GM12891 (cell line): ENCODE results near the gene EPB41L2.

Source experiments
- DNase-seq: peaks from one replicate; pipeline ENCODE4 v3.0.0; 2011; ENCODE audit warnings: low spot score; ENCODE audit not compliant: insufficient read length
- FAIRE-seq: peaks from 2 replicates; lab custom pipeline; 2011; peaks lifted over from hg19 to GRCh38; lab: Jason Lieb, UNC
- PAX5 ChIP-seq: IDR thresholded peaks from 2 replicates; pipeline ENCODE4 v1.6.1; 2011; ENCODE audit warnings: low read length, moderate library complexity, mild to moderate bottlenecking; ENCODE audit not compliant: insufficient read depth, severe bottlenecking
- POLR2A ChIP-seq: IDR thresholded peaks from 2 replicates; pipeline ENCODE4 v1.6.1; 2011; ENCODE audit warnings: low read depth, low read length, control low read depth
- POLR2AphosphoS5 ChIP-seq: IDR thresholded peaks from 2 replicates; pipeline ENCODE4 v1.6.1; 2011; ENCODE audit warnings: low read depth, low read length, control low read depth
- POU2F2 ChIP-seq: IDR thresholded peaks from 2 replicates; pipeline ENCODE4 v1.6.1; 2011; ENCODE audit warnings: low read depth, mild to moderate bottlenecking, control low read depth, low read length, moderate library complexity
- SPI1 ChIP-seq: IDR thresholded peaks from 2 replicates; pipeline ENCODE4 v1.6.1; 2011; ENCODE audit warnings: low read depth, low read length, control low read depth
- TAF1 ChIP-seq: IDR thresholded peaks from 2 replicates; pipeline ENCODE4 v1.6.1; 2011; ENCODE audit warnings: low read depth, low read length, control low read depth

Gene EPB41L2

DNA sequence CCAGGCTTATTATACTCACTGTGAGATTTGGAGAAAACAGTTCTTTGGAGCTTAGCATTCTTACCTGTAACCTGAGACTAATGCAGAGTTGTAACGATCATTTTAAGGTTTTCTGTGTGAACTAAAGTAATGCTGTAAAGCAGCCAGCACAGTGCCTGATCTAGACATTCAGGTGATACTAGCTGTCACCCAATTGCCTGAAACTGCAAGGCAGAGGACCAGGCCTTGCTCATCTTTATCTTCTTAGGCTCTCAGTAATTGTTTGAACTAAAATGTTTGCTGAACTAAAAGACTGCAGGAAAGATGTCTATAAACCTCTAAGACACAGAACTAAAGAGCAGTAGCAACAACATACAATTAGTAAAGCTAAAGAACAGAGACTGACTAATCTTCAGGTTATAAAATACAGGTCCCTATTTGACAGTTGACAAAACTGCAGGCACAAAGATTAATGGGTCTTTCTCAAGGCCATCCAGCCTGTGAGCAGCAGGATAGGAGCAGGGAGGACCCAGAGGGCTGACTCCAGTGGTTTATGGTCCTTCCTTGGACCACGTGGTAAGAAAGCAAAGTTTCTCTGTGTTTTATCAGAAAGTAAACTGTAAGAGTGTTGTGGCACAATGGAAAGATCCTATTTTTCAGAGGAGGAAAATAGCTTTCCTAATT, 204.4 kb downstream of the EPB41L2 start:
- TF ChIP-seq POU2F2: no peak
- TF ChIP-seq TAF1: no peak
- TF ChIP-seq POLR2AphosphoS5: no peak
- TF ChIP-seq POLR2A: no peak
- no peak for TF ChIP-seq PAX5
- no peak for TF ChIP-seq SPI1
- DNase-seq (no peak), FAIRE-seq (no peak)

GRCh38 chr6:130858054-130858453, 205.0 kb downstream of the EPB41L2 start:
- TF ChIP-seq POU2F2 (no peak), SPI1 (no peak), POLR2A (no peak), POLR2AphosphoS5 (no peak)
- FAIRE-seq: no peak
- DNase-seq: no peak

DNA sequence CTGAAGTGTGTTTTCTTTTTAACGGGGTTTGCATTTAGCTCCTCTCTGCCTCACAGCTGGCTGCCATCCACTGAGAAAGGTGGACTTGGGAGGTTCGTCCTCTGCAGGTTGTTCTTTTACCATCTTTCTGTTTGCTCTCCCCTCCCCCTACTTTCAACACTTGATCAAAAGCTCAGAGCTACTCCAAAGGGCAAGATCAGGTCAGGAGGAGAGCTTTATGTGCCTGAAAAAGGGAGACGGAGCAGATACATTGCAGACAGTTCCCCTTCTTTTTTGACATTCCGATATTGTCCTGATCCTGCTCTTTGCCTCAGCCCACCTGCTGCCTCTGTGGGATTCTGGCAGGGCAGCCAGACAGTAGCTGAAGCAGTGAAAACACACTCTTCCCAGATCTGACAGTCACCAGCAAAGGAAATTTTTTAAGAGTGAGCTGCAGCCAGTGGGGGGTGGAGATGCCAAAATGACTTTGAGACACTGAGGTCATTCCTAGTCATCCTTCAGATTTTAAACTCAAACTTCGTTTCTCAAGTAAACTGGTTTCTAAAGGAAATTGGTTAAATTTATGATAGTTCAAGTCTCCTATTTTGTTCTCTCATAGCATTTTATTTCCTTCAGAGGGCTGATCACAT, 209.4 kb downstream of the EPB41L2 start:
- TF ChIP-seq POU2F2 (no peak), TAF1 (no peak), SPI1 (no peak), POLR2AphosphoS5 (no peak), PAX5 (no peak), POLR2A (no peak)
- DNase-seq: no peak
- no peak for FAIRE-seq

DNA sequence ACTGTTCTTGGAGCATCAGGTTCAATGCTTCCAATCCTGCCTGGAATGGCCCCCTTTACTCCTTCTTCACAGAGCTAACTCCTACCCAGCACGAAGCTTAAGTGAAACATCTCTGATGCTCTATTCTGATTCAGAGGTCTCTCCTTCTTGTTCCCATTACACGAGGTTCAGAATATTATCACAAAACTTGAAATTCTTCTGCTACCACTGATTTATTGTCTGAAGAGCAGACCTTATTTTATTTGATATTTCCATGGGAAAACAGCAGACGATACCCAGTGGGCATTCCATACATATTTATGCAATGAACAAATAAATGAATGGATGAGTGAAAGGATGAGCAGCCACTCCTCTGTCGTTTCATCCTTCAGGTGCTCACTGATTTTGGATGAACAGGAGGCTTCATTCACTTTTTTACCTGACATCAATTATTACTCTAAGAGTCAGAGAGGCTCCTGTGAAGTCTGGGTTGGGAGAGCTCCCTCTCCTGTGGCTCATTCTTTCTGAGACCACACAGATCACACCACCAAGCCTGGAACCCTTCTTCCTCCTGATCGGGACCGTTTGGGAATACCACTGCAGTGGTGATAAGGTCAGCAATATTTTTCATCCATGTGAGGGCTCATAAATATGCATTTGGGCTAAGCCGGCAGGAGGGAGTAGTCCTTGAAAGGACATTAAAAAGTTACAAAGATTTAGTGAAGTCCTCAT, 210.0 kb downstream of the EPB41L2 start:
- TF ChIP-seq SPI1: no peak
- no peak for TF ChIP-seq TAF1
- TF ChIP-seq POU2F2: no peak
- TF ChIP-seq POLR2AphosphoS5: no peak
- TF ChIP-seq POLR2A: no peak
- TF ChIP-seq PAX5: no peak
- FAIRE-seq: no peak
- DNase-seq: no peak

DNA sequence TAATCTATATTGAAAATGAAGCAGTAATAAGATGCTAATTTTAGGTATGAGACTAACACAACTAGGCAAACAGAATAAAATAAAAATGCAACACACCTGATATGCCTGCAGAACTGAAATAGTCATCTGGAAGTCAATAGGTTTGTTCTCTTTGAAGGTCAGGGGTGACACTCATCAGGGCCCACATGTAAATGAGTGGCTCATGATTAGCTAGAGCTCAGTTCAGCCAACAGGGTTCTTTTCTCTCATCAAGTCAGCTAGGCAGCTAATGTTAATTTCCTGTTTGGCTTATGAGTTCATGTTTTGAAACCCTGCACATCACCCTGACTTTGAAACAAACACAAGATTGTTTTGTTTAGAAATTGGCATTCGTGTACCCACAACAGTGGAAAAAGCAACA, 212.0 kb downstream of the EPB41L2 start:
- no peak for FAIRE-seq
- DNase-seq: no peak
- no peak for TF ChIP-seq POLR2AphosphoS5

- FAIRE-seq: no peak
- DNase-seq: no peak
- TF ChIP-seq POU2F2 (no peak), TAF1 (no peak), POLR2AphosphoS5 (no peak), POLR2A (no peak), SPI1 (no peak)
These were observed 213.5 kb downstream of the EPB41L2 start for GRCh38 chr6:130849594-130849993.

GRCh38 chr6:130848945-130849344, 214.1 kb downstream of the EPB41L2 start:
- DNase-seq (no peak), FAIRE-seq (no peak)
- TF ChIP-seq POLR2AphosphoS5 (no peak), POU2F2 (no peak), POLR2A (no peak), TAF1 (no peak), PAX5 (no peak), SPI1 (no peak)

DNA sequence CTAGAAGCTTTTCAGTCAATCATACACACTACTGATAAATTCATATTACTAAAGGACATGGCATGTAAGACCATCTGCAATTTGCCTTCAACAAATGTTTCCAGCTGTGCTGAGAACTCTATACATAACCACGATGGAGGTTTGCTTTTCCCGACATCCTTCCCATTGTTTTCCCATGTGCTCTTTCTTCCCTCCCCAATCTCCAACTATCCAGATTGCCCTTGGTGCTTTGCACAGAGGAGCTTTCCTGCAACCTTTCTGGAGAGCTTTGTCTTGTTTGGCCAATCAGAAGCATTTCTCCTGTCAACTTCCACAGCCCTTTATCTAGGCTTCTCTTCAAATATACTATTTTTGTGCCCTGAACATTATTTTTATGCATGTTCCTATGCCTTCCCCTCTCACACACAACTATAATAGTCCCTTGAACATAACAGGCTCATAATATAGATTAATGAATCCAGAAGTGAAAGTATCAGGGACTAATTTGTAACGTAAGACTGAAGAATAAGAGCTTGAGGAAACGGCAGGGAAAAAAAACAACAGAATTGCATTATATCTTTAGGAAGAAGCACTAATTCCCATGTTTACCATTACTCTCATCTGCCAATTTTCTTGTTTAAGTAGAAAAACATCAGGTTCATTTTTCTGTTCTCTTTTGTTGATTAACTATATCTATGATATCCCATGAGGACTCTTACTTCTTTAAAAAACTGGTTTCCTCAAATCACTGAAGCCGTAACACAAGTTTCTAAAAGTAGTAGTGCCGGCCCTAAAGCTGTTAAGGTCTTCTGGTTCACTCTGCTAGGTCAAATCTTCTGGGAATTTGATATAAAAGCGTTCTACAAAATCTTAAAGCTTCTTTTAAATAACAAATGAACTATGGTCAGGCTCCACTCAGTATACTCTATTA, 215.8 kb downstream of the EPB41L2 start:
- no peak for DNase-seq
- TF ChIP-seq POU2F2 (no peak), TAF1 (no peak), SPI1 (no peak), POLR2A (no peak), POLR2AphosphoS5 (no peak), PAX5 (no peak)
- FAIRE-seq: no peak

GRCh38 chr6:130846501-130846900, 216.5 kb downstream of the EPB41L2 start:
- no peak for FAIRE-seq
- no peak for DNase-seq
- no peak for TF ChIP-seq TAF1
- TF ChIP-seq SPI1: no peak
- no peak for TF ChIP-seq POU2F2
- TF ChIP-seq POLR2AphosphoS5: no peak
- no peak for TF ChIP-seq PAX5
- TF ChIP-seq POLR2A: no peak
